ENCODE data around the gene EPHA6.

The EPHA6 gene

GRCh38 chr3:97662264-97662663 lies 847.9 kb downstream of the EPHA6 start:
- no peak for DNase-seq

- no peak for DNase-seq
Measured at GRCh38 chr3:97662762-97663161, 848.4 kb downstream of the EPHA6 start.

- no peak for DNase-seq
Measured at GRCh38 chr3:97665896-97666295, 851.5 kb downstream of the EPHA6 start.

- DNase-seq = no peak
Measured at GRCh38 chr3:97670952-97671351, 856.6 kb downstream of the EPHA6 start.

GRCh38 chr3:97673357-97673997 lies 859.1 kb downstream of the EPHA6 start:
- no peak for DNase-seq

DNA sequence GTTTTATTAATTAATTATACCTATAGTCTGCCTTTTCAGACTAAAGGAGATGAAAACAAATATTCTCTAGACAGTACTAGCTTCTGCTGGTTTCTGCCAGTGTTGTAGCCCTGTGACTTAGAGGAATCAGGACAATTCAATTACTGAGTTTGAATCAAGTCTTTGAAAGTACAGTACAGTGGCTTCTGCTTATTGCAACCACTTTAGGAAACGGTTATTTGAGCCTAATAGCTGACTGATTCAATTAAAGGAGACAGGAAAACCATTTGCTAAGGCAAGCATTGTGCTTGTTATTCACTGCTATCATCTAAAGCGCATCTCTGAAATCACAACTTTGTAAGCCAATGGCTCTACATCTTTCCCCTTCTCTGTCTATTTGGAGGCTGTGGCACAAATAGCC lies 860.1 kb downstream of the EPHA6 start:
- DNase-seq = no peak

GRCh38 chr3:97680210-97680609 lies 865.8 kb downstream of the EPHA6 start:
- no peak for DNase-seq

- DNase-seq = no peak
Measured at GRCh38 chr3:97680696-97681095, 866.3 kb downstream of the EPHA6 start.

DNA sequence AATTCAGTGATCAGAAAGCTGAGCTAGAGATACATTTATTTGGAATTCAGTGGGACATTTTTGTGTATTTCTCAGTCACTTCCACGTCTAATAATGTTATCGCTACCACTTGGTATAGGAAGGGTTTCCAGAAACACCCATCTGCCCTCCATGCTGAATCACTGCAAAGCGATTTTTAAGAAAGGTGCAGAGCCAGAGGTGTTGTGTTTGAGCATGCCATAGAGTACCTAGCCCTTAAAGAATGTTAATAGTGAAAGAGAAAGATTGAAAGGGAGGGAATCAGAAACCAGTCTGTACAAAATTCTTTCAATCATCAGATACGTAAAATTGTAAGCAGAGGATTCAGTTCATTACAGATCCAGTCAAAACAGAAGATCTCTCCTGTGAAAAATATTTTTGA lies 870.1 kb downstream of the EPHA6 start:
- no peak for DNase-seq

GRCh38 chr3:97686258-97686657 lies 871.9 kb downstream of the EPHA6 start:
- DNase-seq = no peak

DNA sequence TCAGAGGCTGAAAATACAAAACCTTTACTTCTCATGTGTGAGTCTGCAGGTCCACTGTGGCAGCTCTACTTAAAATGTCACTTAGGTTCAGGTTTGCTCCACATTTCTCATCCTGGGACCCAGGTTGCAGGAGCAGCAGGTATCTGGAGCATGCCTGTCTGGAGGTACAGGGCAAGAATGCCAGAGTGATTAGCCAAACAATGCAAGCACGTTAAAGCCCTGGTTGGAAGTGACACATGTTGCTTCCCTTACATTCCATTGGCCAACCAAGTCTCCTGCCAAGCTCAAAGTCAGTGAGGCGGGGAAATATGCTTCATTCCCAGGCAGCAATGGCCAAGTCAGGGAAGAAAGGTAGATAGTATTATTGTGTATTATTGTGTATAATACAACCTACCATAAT lies 873.3 kb downstream of the EPHA6 start:
- no peak for DNase-seq

- peak; percentile 82 for DNase-seq
Measured at GRCh38 chr3:97689111-97689510, 874.7 kb downstream of the EPHA6 start.

DNA sequence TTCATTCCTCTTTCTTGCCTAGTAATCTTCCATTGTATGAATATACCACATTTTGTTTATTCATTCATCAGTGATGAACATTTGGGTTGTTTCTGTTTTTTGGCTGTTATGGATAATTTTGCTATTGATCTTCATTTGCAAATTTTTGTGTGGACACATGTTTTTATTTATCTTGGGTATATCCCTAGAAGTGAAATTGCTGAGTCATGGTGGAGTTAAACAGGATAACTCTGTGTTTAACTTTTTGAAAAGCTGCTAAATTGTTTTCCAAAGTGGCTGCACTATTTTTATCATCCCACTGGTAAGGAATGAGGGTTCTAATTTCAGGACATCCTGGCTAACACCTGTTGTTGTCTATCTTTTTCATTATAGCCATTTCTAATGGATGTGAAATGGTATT lies 875.6 kb downstream of the EPHA6 start:
- DNase-seq = no peak

DNA sequence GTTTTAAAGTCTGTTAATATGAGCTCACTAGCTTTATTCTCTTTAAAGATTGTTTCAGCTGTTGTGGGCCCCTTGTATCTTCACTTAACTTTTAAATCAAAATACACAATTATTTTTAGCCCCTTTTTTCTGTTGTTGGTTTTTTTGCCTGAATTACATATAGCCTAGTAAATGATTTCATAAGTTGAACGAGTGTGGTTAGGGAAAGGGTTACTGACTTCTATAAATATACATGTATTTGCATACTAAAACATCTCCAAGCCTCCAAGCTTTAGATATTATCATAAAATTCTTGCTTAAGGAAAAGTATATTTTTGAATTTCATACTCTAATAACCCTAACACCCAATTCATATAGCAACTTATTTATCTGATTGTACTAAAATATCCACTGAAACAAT lies 877.0 kb downstream of the EPHA6 start:
- no peak for DNase-seq

DNA sequence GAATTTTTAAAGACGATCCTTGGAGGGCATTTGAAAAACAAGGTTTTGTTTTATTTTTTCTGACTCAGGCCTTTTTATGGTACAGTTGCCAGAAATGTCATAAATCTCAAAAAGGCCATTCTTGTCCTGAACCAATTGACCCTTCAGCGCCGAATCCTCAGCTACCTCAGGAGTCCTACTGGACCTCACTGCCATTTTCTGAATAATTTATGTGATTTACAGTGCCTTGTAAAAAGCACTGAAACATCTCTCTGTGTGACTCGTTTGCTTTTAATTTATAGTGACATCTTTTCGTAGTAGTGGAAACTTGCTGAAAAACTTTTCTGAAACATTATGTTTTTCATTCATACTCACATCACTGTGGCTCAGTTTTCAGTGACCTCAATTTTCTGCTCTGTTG lies 878.0 kb downstream of the EPHA6 start:
- no peak for DNase-seq

DNA sequence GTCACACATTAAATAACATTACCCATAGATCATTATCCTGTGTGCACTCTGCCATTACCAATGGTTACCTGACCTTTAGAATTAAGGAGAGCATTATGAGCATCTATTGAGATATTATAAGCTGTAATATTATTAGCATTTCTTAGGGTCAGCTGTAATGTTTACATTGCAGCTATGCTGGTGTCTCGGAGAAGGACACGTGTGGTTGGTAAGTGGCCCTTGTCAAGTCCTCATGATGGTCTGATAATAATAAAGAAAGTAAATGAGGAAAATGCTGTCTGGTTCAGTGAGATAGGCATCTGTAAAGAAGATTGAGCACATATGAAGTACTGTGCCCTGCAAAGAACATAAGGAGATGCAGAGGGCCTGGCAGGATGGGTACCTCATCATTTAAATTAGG lies 878.4 kb downstream of the EPHA6 start:
- no peak for DNase-seq

GRCh38 chr3:97694876-97695275 lies 880.5 kb downstream of the EPHA6 start:
- DNase-seq = no peak

DNA sequence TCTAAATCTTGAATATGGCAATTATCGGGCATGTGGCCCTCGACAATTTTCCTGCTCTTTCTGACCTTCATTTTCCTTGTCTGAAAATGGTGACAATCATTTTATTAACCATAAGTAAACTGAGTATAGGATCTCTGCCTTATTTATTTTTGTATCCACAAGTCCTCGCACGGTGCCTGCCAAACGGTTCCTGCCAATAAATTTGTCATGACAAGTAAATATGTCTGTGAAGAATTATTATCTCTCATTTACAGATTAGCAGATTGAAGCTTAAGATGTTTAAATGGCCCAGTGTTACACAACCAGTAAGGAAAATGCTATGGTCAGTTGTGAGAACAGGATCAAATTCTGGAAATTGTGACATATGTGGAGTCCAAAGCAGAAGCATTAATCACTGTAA lies 884.3 kb downstream of the EPHA6 start:
- DNase-seq = peak; percentile 18

DNA sequence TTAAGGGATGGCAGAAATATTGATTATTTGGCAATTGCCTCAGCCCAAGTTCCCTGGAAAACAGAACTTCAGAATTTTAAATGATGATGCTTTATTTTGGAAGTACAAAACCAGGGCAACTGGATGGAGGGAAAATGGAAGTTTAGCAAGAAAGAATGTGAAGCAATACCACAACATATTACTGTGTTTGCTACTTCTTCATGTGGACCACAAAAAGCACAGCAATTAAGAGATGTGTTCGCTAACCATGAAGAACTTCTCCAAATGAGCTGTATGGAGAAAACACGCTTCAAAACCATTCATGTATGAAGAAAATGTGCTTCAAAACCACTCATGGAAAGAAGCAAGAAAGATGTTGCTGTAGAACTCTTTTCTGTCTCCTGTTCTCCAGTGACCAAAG lies 885.5 kb downstream of the EPHA6 start:
- no peak for DNase-seq

- DNase-seq = peak; percentile 89
Measured at GRCh38 chr3:97705764-97706163, 891.4 kb downstream of the EPHA6 start.

- no peak for DNase-seq
Measured at GRCh38 chr3:97706226-97706625, 891.8 kb downstream of the EPHA6 start.

DNA sequence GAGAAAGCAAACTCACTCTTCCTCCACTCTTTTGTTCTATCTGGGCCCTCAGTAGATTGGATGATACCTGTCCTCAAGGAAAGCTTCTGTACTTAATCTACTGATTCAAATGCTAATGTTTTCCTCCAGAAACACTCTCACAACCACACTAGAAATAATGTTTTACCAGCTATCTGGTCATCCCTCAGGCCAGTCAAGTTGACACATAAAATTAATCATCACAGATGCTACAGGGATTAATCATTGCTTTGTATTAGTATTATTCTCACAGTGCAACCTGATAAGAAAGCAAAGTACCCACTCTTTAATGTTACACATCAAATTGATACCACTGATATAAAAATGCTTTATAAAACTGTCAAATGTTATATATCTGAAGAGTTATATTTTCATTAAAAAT lies 897.3 kb downstream of the EPHA6 start:
- no peak for DNase-seq

DNA sequence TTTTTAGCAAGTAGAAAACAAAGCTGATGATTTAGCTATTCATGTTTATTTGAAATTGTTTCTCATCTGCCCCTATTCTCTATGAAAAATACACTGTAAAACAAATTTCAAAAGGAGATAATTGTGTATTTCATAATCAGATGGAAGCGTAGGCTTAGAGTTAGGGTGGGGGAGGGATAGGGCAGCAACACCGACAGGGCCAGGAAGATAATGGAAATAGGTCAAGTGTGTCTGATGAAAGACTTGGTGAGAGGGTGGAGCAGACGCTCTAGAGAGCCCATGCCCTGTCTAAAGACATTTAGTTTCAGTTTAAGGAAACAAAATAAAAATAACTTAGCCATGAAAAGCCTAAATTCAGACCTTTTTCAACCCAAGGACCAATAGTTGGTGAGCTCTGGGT lies 898.5 kb downstream of the EPHA6 start:
- no peak for DNase-seq

GRCh38 chr3:97713634-97714033 lies 899.2 kb downstream of the EPHA6 start:
- no peak for DNase-seq

DNA sequence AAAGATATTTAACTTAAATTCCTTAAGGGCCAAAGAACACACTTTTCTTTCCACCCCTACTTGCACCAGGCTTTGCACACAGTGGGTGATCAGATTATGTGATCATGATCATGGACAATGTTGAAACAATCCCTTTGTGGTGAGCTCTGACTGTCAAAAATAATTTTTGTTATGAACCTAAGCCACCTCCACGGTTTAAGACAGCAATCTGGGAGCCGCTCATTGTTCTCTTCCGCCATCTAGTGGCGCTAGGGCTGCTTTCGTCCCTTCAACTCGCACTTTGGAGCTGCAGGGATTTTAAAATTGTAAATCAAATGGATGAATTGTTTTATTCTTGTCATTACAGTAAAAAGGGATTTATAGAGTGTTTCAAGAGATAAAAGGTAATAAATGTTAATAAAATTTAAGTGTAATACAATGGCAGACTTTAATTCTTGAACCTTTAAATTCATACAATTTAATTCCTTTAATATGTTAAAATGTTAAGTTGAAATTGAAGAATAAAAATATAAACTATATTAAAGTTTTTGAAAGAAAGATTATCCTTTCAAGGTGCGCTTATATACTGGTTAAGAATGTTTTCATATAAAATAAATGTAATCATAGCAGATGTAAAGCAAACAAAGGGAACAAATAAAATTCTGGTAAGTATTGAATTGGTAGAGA lies 904.9 kb downstream of the EPHA6 start:
- DNase-seq = peak; percentile 54

Data from NCI-H446 treated with DMSO at 0.1 percent for 48 hours (cell line).